Measurements from ENCODE around the gene XCR1. TPM values are rescaled to one million over a fixed set of nuclear protein-coding genes. Genes with fewer than 3 reads are reported as not detected.

Gene XCR1
- total and polyA plus RNA-seq, 2 of the 8 experiments (the other 6 are each of a cell fraction or from before 2014, with no cell fraction given) = 0.53 TPM; not detected in 1

DNA sequence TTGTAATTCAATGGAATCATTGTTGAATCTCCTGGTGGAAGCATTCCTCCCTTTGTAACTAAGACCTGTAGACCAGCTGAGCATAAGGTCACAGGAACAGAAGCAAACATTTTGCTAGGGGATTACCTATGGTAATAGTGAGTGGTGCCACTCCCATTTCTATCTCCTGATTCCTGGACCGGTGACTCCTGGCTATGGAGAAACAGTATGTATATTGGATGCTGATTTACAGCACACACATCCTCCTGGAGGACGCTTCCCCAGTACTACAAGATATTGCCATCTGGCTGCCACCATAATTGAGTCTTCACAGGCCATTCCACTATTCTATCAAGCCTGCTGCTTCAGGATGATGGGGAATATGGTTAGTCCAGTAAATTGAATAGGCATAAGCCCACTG is 33.3 kb upstream of the XCR1 start:
- H3K27ac ChIP-seq (ENCODE audit: low read depth, low read length) = no peak overlapping the region
- H3K23ac ChIP-seq (ENCODE audit: insufficient read length) = no peak overlapping the region
- H3K36me3 ChIP-seq (ENCODE audit: control insufficient read depth in 2 of 4, insufficient read depth in 4 of 4, low read length in 3 of 4) = no peaks in the 10 kb centered on the region
- H2BK15ac ChIP-seq (ENCODE audit: low read length) = no peak overlapping the region
- no peak overlapping the region for H4K5ac ChIP-seq (ENCODE audit: insufficient read length, low read depth, low read length)
- H2BK120ac ChIP-seq (replicated peaks; ENCODE audit: low read depth, low read length) = no peak overlapping the region
- no peaks in the 10 kb centered on the region for H3K79me1 ChIP-seq (ENCODE audit: low read depth, low read length)
- no peak overlapping the region for H4K8ac ChIP-seq (ENCODE audit: extremely low read depth, insufficient read depth, low read length)
- no peaks in the 10 kb centered on the region for H3K23me2 ChIP-seq (ENCODE audit: low read depth, low read length)
- no peak overlapping the region for H2BK12ac ChIP-seq (ENCODE audit: low read depth, low read length)
- no peak overlapping the region for H2AFZ ChIP-seq (ENCODE audit: low read length)
- CTCF ChIA-PET (ENCODE audit: partially characterized antibody) = interaction anchor here (2.2 kb wide), 1 partner anchor 19 kb away, joined by 7 read pairs; no protein-coding TSS in a partner anchor
- H3K27me3 ChIP-seq (replicated peaks in 1 of 4; ENCODE audit: control insufficient read depth in 3 of 4, extremely low read depth in 1 of 4, insufficient read depth in 3 of 4, low read length in 3 of 4) = no peaks in the 10 kb centered on the region
- no peak overlapping the region for H3K4ac ChIP-seq (replicated peaks; ENCODE audit: insufficient read length, low read depth, low read length)
- POLR2A ChIA-PET (ENCODE audit: partially characterized antibody) = no interaction called here
- no peak overlapping the region for H3K9ac ChIP-seq (replicated peaks in 1 of 4; ENCODE audit: extremely low read depth in 1 of 4, low read depth in 3 of 4, low read length in 3 of 4)
- H2BK20ac ChIP-seq (ENCODE audit: low read length) = no peak overlapping the region
- H2AK5ac ChIP-seq (ENCODE audit: low read depth, low read length) = no peak overlapping the region
- H3K79me2 ChIP-seq (ENCODE audit: control insufficient read depth in 1 of 2, insufficient read depth in 2 of 2, low read length in 2 of 2) = no peaks in the 10 kb centered on the region
- no peak overlapping the region for H3K14ac ChIP-seq (ENCODE audit: insufficient read length)
- H4K20me1 ChIP-seq (replicated peaks in 1 of 2; ENCODE audit: control insufficient read depth in 1 of 2, insufficient read depth in 2 of 2, low read length in 2 of 2) = no peaks in the 10 kb centered on the region
- no peak overlapping the region for H4K91ac ChIP-seq (replicated peaks; ENCODE audit: insufficient read length, low read length)
- H2BK5ac ChIP-seq (ENCODE audit: low read depth, low read length) = no peak overlapping the region
- WGBS, 2 experiments (ENCODE audit: extremely low coverage in 1 of 2, insufficient coverage in 1 of 2, insufficient read length in 1 of 2, insufficient replicate concordance in 2 of 2, low coverage in 1 of 2, low lambda C conversion rate in 2 of 2, missing lambda C conversion rate in 1 of 2) = 80% methylated on average over 2 of the region's 2 CpGs; no CpG with 5 or more reads in 1 of the 2 experiments
- DNase-seq (ENCODE audit: low read depth in 1 of 2, low spot score in 2 of 2) (no peak), FAIRE-seq (no peak)
- H3K18ac ChIP-seq (ENCODE audit: extremely low read depth, low read length) = no peak overlapping the region
- H3K4me2 ChIP-seq (ENCODE audit: insufficient read depth in 1 of 2, low read depth in 2 of 2, low read length in 2 of 2) = no peak overlapping the region
- no peak overlapping the region for H3K4me3 ChIP-seq (ENCODE audit: extremely low read depth in 1 of 4, insufficient read depth in 2 of 4, low read depth in 3 of 4, low read length in 4 of 4)
- no peak overlapping the region for H3K56ac ChIP-seq (replicated peaks; ENCODE audit: insufficient read length, low read depth, low read length)
- H3K9me3 ChIP-seq (ENCODE audit: insufficient read depth in 2 of 2, low read depth in 1 of 2, low read length in 1 of 2) = no peaks in the 10 kb centered on the region
- no peaks in the 10 kb centered on the region for H3K4me1 ChIP-seq (replicated peaks in 1 of 4; ENCODE audit: control insufficient read depth in 3 of 4, insufficient read depth in 4 of 4, low read length in 3 of 4)
- TF ChIP-seq HDAC6 (IDR thresholded peaks at IDR 0.05; ENCODE audit: low read depth, low read length) (no peak), EGR1 (IDR thresholded peaks at IDR 0.05; ENCODE audit: borderline replicate concordance, low read depth, low read length) (no peak), RFX5 (IDR thresholded peaks at IDR 0.05; ENCODE audit: borderline replicate concordance, low read depth, low read length) (no peak), SAP30 (IDR thresholded peaks at IDR 0.05; ENCODE audit: insufficient read depth, insufficient replicate concordance, low read length) (no peak), BACH1 (IDR thresholded peaks at IDR 0.05; ENCODE audit: low read length) (no peak), TBP (IDR thresholded peaks at IDR 0.05; ENCODE audit: low read depth, low read length) (no peak)

All from H1 (cell line).